GM23338 (cell line): ENCODE measurements around the gene CNST. TPM values are rescaled to one million over a fixed set of nuclear protein-coding genes. Genes with fewer than 3 reads are reported as not detected.

Source experiments
- ATAC-seq: fragments of 200-7000 bp; cut with Tn5 transposase; 3 replicates; pipeline ENCODE4 v1.9.1; 2020
- DNase-seq: peaks from one replicate; pipeline ENCODE4 v3.0.0-alpha.2; 2015; ENCODE audit warnings: low spot score
- H2AFZ ChIP-seq: fragments of 200-600 bp; sonication (generic); 2 replicates; pipeline ENCODE4 v1.8.0; 2016; ENCODE audit warnings: antibody characterized with exemption, mild to moderate bottlenecking, moderate library complexity
- H3F3A ChIP-seq: fragments of 200-600 bp; sonication (generic); replicated peaks from 2 replicates; pipeline ENCODE4 v1.8.0; 2017; ENCODE audit warnings: antibody characterized with exemption, mixed run types, low read depth
- H3K27ac ChIP-seq: fragments of 200-600 bp; sonication (generic); 2 replicates; pipeline ENCODE4 v1.6.1; 2016; ENCODE audit warnings: low read depth
- H3K27me3 ChIP-seq: fragments of 200-600 bp; sonication (generic); 2 replicates; pipeline ENCODE4 v1.8.0; 2016; ENCODE audit warnings: mild to moderate bottlenecking, mixed run types, moderate library complexity; ENCODE audit not compliant: insufficient read depth
- H3K36me3 ChIP-seq: fragments of 200-600 bp; sonication (generic); 2 replicates; pipeline ENCODE4 v1.8.0; 2016; ENCODE audit warnings: mild to moderate bottlenecking; ENCODE audit not compliant: insufficient read depth
- H3K4me1 ChIP-seq: fragments of 200-600 bp; sonication (generic); 2 replicates; pipeline ENCODE4 v1.8.0; 2016; ENCODE audit warnings: mild to moderate bottlenecking, moderate library complexity; ENCODE audit not compliant: insufficient read depth
- H3K4me2 ChIP-seq: fragments of 200-600 bp; sonication (generic); 2 replicates; pipeline ENCODE4 v1.7.1; 2017; ENCODE audit warnings: mixed run types
- H3K4me3 ChIP-seq: fragments of 200-600 bp; sonication (generic); 2 replicates; pipeline ENCODE4 v1.6.1; 2016; ENCODE audit warnings: mixed run types
- H3K79me2 ChIP-seq: fragments of 200-600 bp; sonication (generic); replicated peaks from 2 replicates; pipeline ENCODE4 v1.8.0; 2017; ENCODE audit warnings: mild to moderate bottlenecking; ENCODE audit not compliant: insufficient read depth
- H3K9me2 ChIP-seq: fragments of 200-600 bp; sonication (generic); 2 replicates; pipeline ENCODE4 v1.8.0; 2017; ENCODE audit not compliant: insufficient read depth
- H4K20me1 ChIP-seq: fragments of 200-600 bp; sonication (generic); replicated peaks from 2 replicates; pipeline ENCODE4 v1.8.0; 2017; ENCODE audit warnings: mild to moderate bottlenecking; ENCODE audit not compliant: insufficient read depth
- H3K27ac Mint-ChIP-seq: 2 replicates; pipeline ENCODE4 v1.8.0; 2020; ENCODE audit warnings: inconsistent platforms, mild to moderate bottlenecking, moderate library complexity, mixed read lengths
- H3K27me3 Mint-ChIP-seq: 3 replicates; pipeline ENCODE4 v1.8.0; 2022; ENCODE audit warnings: low read depth, mild to moderate bottlenecking, moderate library complexity, mixed read lengths, inconsistent platforms; ENCODE audit not compliant: insufficient read depth, poor library complexity
- H3K36me3 Mint-ChIP-seq: 3 replicates; pipeline ENCODE4 v1.8.0; 2021; ENCODE audit warnings: low read depth, mild to moderate bottlenecking, inconsistent platforms, moderate library complexity, mixed read lengths
- H3K4me1 Mint-ChIP-seq: 3 replicates; pipeline ENCODE4 v1.8.0; 2020; ENCODE audit warnings: mild to moderate bottlenecking, inconsistent platforms, mixed read lengths
- H3K4me3 Mint-ChIP-seq: 3 replicates; pipeline ENCODE4 v1.8.0; 2021; ENCODE audit warnings: moderate library complexity, mild to moderate bottlenecking, inconsistent platforms, mixed read lengths
- H3K9me3 Mint-ChIP-seq: 3 replicates; pipeline ENCODE4 v1.8.0; 2020; ENCODE audit warnings: moderate library complexity, mild to moderate bottlenecking, inconsistent platforms, mixed read lengths
- CREB1 ChIP-seq: fragments of 250-450 bp; sonication (Bioruptor Pico); IDR thresholded peaks from 2 replicates; pipeline ENCODE4 v1.5.0; 2020; ENCODE audit warnings: low read depth, mild to moderate bottlenecking, moderate library complexity
- ETS1 ChIP-seq: IDR thresholded peaks from 2 replicates; pipeline ENCODE4 v1.6.1; 2016; ENCODE audit warnings: antibody characterized with exemption
- EZH2 ChIP-seq: fragments of 200-600 bp; sonication (generic); IDR thresholded peaks from one replicate; pipeline ENCODE4 v1.8.0; 2017; ENCODE audit warnings: antibody characterized with exemption, mild to moderate bottlenecking, low read depth; ENCODE audit not compliant: unreplicated experiment
- JUNB ChIP-seq: IDR thresholded peaks from one replicate; pipeline ENCODE4 v1.6.1; 2016; ENCODE audit warnings: antibody characterized with exemption; ENCODE audit not compliant: unreplicated experiment
- NANOG ChIP-seq: IDR thresholded peaks from 2 replicates; pipeline ENCODE4 v1.6.1; 2016; ENCODE audit warnings: antibody characterized with exemption, borderline replicate concordance
- POLR2AphosphoS5 ChIP-seq: IDR thresholded peaks from 2 replicates; pipeline ENCODE4 v1.6.1; 2016; ENCODE audit warnings: antibody characterized with exemption, low read depth
- REST ChIP-seq: IDR thresholded peaks from one replicate; pipeline ENCODE4 v1.6.1; 2018; ENCODE audit warnings: antibody characterized with exemption; ENCODE audit not compliant: unreplicated experiment
- ZNF331 ChIP-seq: fragments of 250-450 bp; sonication (Bioruptor Pico); IDR thresholded peaks from 2 replicates; pipeline ENCODE4 v1.5.0; 2020; ENCODE audit warnings: low read depth, mild to moderate bottlenecking, moderate library complexity
- ZNF462 ChIP-seq: fragments of 250-450 bp; sonication (Bioruptor Pico); IDR thresholded peaks from 2 replicates; pipeline ENCODE4 v1.5.0; 2020; ENCODE audit warnings: mild to moderate bottlenecking, moderate library complexity
- long read RNA-seq: library from polyadenylated mRNA; unstranded; transcript quantifications from one replicate; pipeline ENCODE4 v2.0.0, GENCODE V29; 2020; ENCODE audit not compliant: unreplicated experiment
- polyA plus RNA-seq: library from polyadenylated mRNA; unstranded; fragments of >200 nt; fragmentation: Nextera tagmentation; extraction: Ambion mirVana; gene quantifications from 2 replicates; pipeline ENCODE4 v1.2.1, GENCODE V29; 2016
- total RNA-seq: library from RNA; depleted of rRNA; stranded (reverse); fragments of >200 nt; shearing (Covaris generic); gene quantifications from 2 replicates; pipeline ENCODE4 v1.2.3, GENCODE V29; 2014; rRNA removed

CNST gene
- total RNA-seq (17.2 and 17.6 TPM in 2 replicates), polyA plus RNA-seq (8.1 and 8.9 TPM in 2 replicates)
- long read RNA-seq, partial matches to known transcripts: 1 of 7 reads
- long read RNA-seq, other reads (novel, unspliced or antisense): 6 of 7 reads

- ATAC-seq (peak; percentile 97), DNase-seq (peak; percentile 99)
- no peaks in the 10 kb centered on the region for H3K9me3 Mint-ChIP-seq
- peaks cover 13% of the 10 kb centered on the region; the same call in 1 of the 2 replicates for H3K4me1 ChIP-seq
- no peaks in the 10 kb centered on the region for H3K36me3 ChIP-seq
- H3K27me3 Mint-ChIP-seq: peaks cover 7% of the 10 kb centered on the region
- H3K27ac Mint-ChIP-seq: peak within 1 kb of the TSS; percentile 97
- peaks cover 9% of the 10 kb centered on the region for H3K4me1 Mint-ChIP-seq
- H3K4me3 ChIP-seq: peak within 1 kb of the TSS; percentile 95
- peak within 1 kb of the TSS; percentile 94 for H3K4me2 ChIP-seq
- H3K27ac ChIP-seq: peak within 1 kb of the TSS; percentile 93
- H3K79me2 ChIP-seq: peaks cover 81% of the 10 kb centered on the region
- H4K20me1 ChIP-seq: peaks cover 8% of the 10 kb centered on the region; the same call in 1 of the 2 replicates
- no peaks in the 10 kb centered on the region for H3K9me2 ChIP-seq
- peak within 1 kb of the TSS; percentile 90 for H2AFZ ChIP-seq
- TF ChIP-seq EZH2: no peak
- TF ChIP-seq ETS1: peak; percentile 90
- no peak for TF ChIP-seq REST
- TF ChIP-seq POLR2AphosphoS5: peak; percentile 85
- TF ChIP-seq NANOG: 0 out of 2 replicates have a peak, but pooled peaks have one; percentile 33
- peak; percentile 42 for TF ChIP-seq CREB1 (CRISPR knock-in tag)
- no peak for TF ChIP-seq JUNB
- H3K27me3 ChIP-seq: no peaks in the 10 kb centered on the region
- H3K36me3 Mint-ChIP-seq: peaks cover 17% of the 10 kb centered on the region
- H3F3A ChIP-seq: no peaks in the 10 kb centered on the region
- H3K4me3 Mint-ChIP-seq: peak within 1 kb of the TSS; percentile 98
Measured at GRCh38 chr1:246566128-246566812, at the start of gene CNST, which contains the start of gene TFB2M. Gene CNST (plus strand): TSS chr1:246566456. CDS start chr1:246591563, 25,107 bp downstream. Gene TFB2M (minus strand): TSS chr1:246566261. CDS start chr1:246566138, 123 bp downstream.

GRCh38 chr1:246517391-246517790 is 48.9 kb upstream of the CNST start:
- Histone ChIP-seq H3K4me3 (no peak overlapping the region), H2AFZ (no peak overlapping the region), H4K20me1 (no peaks in the 10 kb centered on the region), H3K27me3 (no peaks in the 10 kb centered on the region), H3F3A (no peaks in the 10 kb centered on the region), H3K9me2 (no peaks in the 10 kb centered on the region), H3K4me2 (no peak overlapping the region), H3K36me3 (no peaks in the 10 kb centered on the region), H3K4me1 (no peaks in the 10 kb centered on the region), H3K27ac (no peak overlapping the region), H3K79me2 (no peaks in the 10 kb centered on the region)
- ATAC-seq (no peak), DNase-seq (no peak)
- Mint-ChIP-seq H3K4me3 (no peak overlapping the region), H3K27me3 (peaks cover 13% of the 10 kb centered on the region), H3K4me1 (no peaks in the 10 kb centered on the region), H3K27ac (no peak overlapping the region), H3K9me3 (peaks cover 84% of the 10 kb centered on the region), H3K36me3 (peaks cover 14% of the 10 kb centered on the region; the same call in 2 of the 3 replicates)
- no peak for TF ChIP-seq JUNB
- no peak for TF ChIP-seq ZNF331 (CRISPR knock-in tag)
- TF ChIP-seq ZNF462: no peak
